HG03521 (cell line): ENCODE measurements around the gene NFATC2.

Experiments used
- ATAC-seq: cut with Tn5 transposase; IDR thresholded peaks from one replicate; pipeline ENCODE4 v1.9.1; 2021; ENCODE audit warnings: mild to moderate bottlenecking, moderate library complexity; ENCODE audit not compliant: unreplicated experiment

The NFATC2 gene

GRCh38 chr20:51437182-51437924 lies 105.2 kb downstream of the NFATC2 start:
- ATAC-seq: no peak

- no peak for ATAC-seq
Observed at GRCh38 chr20:51434580-51435247, 107.8 kb downstream of the NFATC2 start.

- ATAC-seq: no peak
Observed at GRCh38 chr20:51434026-51434425, 108.5 kb downstream of the NFATC2 start.

- no peak for ATAC-seq
Observed at GRCh38 chr20:51432875-51433274, 109.6 kb downstream of the NFATC2 start.

GRCh38 chr20:51432251-51432784 lies 110.2 kb downstream of the NFATC2 start:
- ATAC-seq: no peak

GRCh38 chr20:51431321-51431720 lies 111.2 kb downstream of the NFATC2 start:
- ATAC-seq: no peak

GRCh38 chr20:51430198-51430950 lies 112.1 kb downstream of the NFATC2 start:
- ATAC-seq: no peak

- no peak for ATAC-seq
Observed at GRCh38 chr20:51429696-51430095, 112.8 kb downstream of the NFATC2 start.

- no peak for ATAC-seq
Observed at GRCh38 chr20:51429144-51429482, 113.4 kb downstream of the NFATC2 start.

GRCh38 chr20:51428401-51429143 lies 113.9 kb downstream of the NFATC2 start:
- no peak for ATAC-seq

GRCh38 chr20:51427651-51428291 lies 114.7 kb downstream of the NFATC2 start:
- no peak for ATAC-seq

GRCh38 chr20:51426718-51427650 lies 115.5 kb downstream of the NFATC2 start:
- ATAC-seq: no peak

GRCh38 chr20:51425347-51426106 lies 117.0 kb downstream of the NFATC2 start:
- ATAC-seq: no peak

- no peak for ATAC-seq
Observed at GRCh38 chr20:51424270-51425117, 118.0 kb downstream of the NFATC2 start.

GRCh38 chr20:51423810-51424209 lies 118.7 kb downstream of the NFATC2 start:
- ATAC-seq: no peak

GRCh38 chr20:51423290-51423667 lies 119.2 kb downstream of the NFATC2 start:
- ATAC-seq: peak; percentile 47

GRCh38 chr20:51422514-51423289 lies 119.8 kb downstream of the NFATC2 start:
- no peak for ATAC-seq
